Transverse colon (tissue), 4 donors: ENCODE data around the gene GMPPB.
"Not testable (repeated sequence)": the region's sequence is repeated elsewhere in the genome, so short reads cannot be mapped to it uniquely, and the experiment has no call there.

ENCODE experiments used
- CTCF ChIP-seq, 5 experiments: fragments of 200-600 bp in 3 of 5; fragments of 450-650 bp in 2 of 5; sonication (generic) in 3 of 5; IDR thresholded peaks; 1 replicate in 2 of 5; 2 replicates in 3 of 5; pipeline ENCODE4 v1.5.1; 2016 to 2017; ENCODE audit warnings: antibody characterized with exemption in 5 of 5, inconsistent platforms in 3 of 5, mild to moderate bottlenecking in 2 of 5, moderate library complexity in 1 of 5
- EP300 ChIP-seq: sonication (generic); formaldehyde crosslinking; IDR thresholded peaks from one replicate; pipeline ENCODE4 v1.6.1; 2017; ENCODE audit warnings: antibody characterized with exemption, low read depth
- POLR2AphosphoS5 ChIP-seq, 3 donors: sonication (generic); formaldehyde crosslinking; IDR thresholded peaks; one replicate each; pipeline ENCODE4 v1.6.1; 2016; ENCODE audit warnings: antibody characterized with exemption in 3 of 3

GRCh38 chr3:49685846-49686245, 37.9 kb downstream of the GMPPB start:
- not testable (repeated sequence) for TF ChIP-seq CTCF (IDR thresholded peaks at IDR 0.05); POLR2AphosphoS5 (IDR thresholded peaks at IDR 0.05); EP300
